ENCODE measurements around the gene NOP56. TPM values are rescaled to one million over a fixed set of nuclear protein-coding genes. Genes with fewer than 3 reads are reported as not detected.

The NOP56 gene
- total and polyA plus RNA-seq, 2 of the 8 experiments (the other 6 are each of a cell fraction or from before 2014, with no cell fraction given), result 391 to 677 TPM

DNA sequence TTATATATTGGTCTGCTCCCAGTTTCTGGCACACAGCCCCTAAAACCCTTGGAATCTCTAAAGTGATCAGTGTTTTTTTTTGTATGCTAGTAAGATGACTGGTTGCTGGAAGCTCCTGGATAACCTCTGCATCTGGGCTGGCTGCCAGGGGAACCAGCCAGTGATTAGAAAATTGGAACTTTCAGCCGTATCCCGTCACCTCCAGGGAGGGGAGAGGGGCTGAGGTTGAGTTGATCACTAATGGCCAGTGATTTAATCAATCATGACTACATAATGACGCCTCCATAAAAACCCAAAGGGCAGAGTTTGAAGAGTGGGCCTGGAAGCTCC lies 48.0 kb upstream of the NOP56 start:
- no peak overlapping the region for H3K56ac ChIP-seq (replicated peaks; ENCODE audit: insufficient read length, low read depth, low read length)
- FAIRE-seq, result no peak

More for the DNA sequence above, 48.0 kb upstream of the NOP56 start:
- Histone ChIP-seq H3K4me2 (ENCODE audit: insufficient read depth in 1 of 2, low read depth in 2 of 2, low read length in 2 of 2) (no peak overlapping the region), H3K79me1 (ENCODE audit: low read depth, low read length) (no peaks in the 10 kb centered on the region), H3K27ac (ENCODE audit: low read depth, low read length) (no peak overlapping the region), H2AFZ (ENCODE audit: low read length) (no peak overlapping the region), H3K79me2 (ENCODE audit: control insufficient read depth in 1 of 2, insufficient read depth in 2 of 2, low read length in 2 of 2) (no peaks in the 10 kb centered on the region), H3K4me3 (ENCODE audit: extremely low read depth in 1 of 4, insufficient read depth in 2 of 4, low read depth in 3 of 4, low read length in 4 of 4) (no peak overlapping the region), H3K23me2 (ENCODE audit: low read depth, low read length) (no peaks in the 10 kb centered on the region), H2BK5ac (ENCODE audit: low read depth, low read length) (no peak overlapping the region), H3K36me3 (ENCODE audit: control insufficient read depth in 2 of 4, insufficient read depth in 4 of 4, low read length in 3 of 4) (no peaks in the 10 kb centered on the region; a peak in 1 of 8 replicates), H2BK12ac (ENCODE audit: low read depth, low read length) (no peak overlapping the region), H2AK5ac (ENCODE audit: low read depth, low read length) (no peak overlapping the region), H4K8ac (ENCODE audit: extremely low read depth, insufficient read depth, low read length) (no peak overlapping the region), H3K9ac (replicated peaks in 1 of 4; ENCODE audit: extremely low read depth in 1 of 4, low read depth in 3 of 4, low read length in 3 of 4) (no peak overlapping the region), H2BK20ac (ENCODE audit: low read length) (no peak overlapping the region), H2BK120ac (replicated peaks; ENCODE audit: low read depth, low read length) (no peak overlapping the region), H2BK15ac (ENCODE audit: low read length) (no peak overlapping the region), H4K91ac (replicated peaks; ENCODE audit: insufficient read length, low read length) (no peak overlapping the region), H3K4me1 (replicated peaks in 1 of 4; ENCODE audit: control insufficient read depth in 3 of 4, insufficient read depth in 4 of 4, low read length in 3 of 4) (no peaks in the 10 kb centered on the region; a peak in 1 of 7 replicates), H4K5ac (ENCODE audit: insufficient read length, low read depth, low read length) (no peak overlapping the region), H4K20me1 (replicated peaks in 1 of 2; ENCODE audit: control insufficient read depth in 1 of 2, insufficient read depth in 2 of 2, low read length in 2 of 2) (no peaks in the 10 kb centered on the region), H3K14ac (ENCODE audit: insufficient read length) (no peak overlapping the region), H3K18ac (ENCODE audit: extremely low read depth, low read length) (no peak overlapping the region), H3K4ac (replicated peaks; ENCODE audit: insufficient read length, low read depth, low read length) (no peak overlapping the region), H3K9me3 (ENCODE audit: insufficient read depth in 2 of 2, low read depth in 1 of 2, low read length in 1 of 2) (peaks cover 3 to 10% of the 10 kb centered on the region in 2 experiments; a peak in 3 of 4 replicates), H3K23ac (ENCODE audit: insufficient read length) (no peak overlapping the region), H3K27me3 (replicated peaks in 1 of 4; ENCODE audit: control insufficient read depth in 3 of 4, extremely low read depth in 1 of 4, insufficient read depth in 3 of 4, low read length in 3 of 4) (no peaks in the 10 kb centered on the region)
- TF ChIP-seq, protein P1, sequence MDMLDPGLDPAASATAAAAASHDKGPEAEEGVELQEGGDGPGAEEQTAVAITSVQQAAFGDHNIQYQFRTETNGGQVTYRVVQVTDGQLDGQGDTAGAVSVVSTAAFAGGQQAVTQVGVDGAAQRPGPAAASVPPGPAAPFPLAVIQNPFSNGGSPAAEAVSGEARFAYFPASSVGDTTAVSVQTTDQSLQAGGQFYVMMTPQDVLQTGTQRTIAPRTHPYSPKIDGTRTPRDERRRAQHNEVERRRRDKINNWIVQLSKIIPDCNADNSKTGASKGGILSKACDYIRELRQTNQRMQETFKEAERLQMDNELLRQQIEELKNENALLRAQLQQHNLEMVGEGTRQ (IDR thresholded peaks at IDR 0.05; ENCODE audit: low read length), result no peak
- TF ChIP-seq E2F6 (IDR thresholded peaks at IDR 0.05), result no peak
- TF ChIP-seq SUZ12 (IDR thresholded peaks at IDR 0.05; ENCODE audit: low read length), result no peak
- no peak for TF ChIP-seq TAF7 (optimal IDR thresholded peaks at IDR 0.05; ENCODE audit: borderline replicate concordance, low read depth, low read length)
- TF ChIP-seq ASH2L (IDR thresholded peaks at IDR 0.05; ENCODE audit: low read length), result no peak
- TF ChIP-seq RFX5 (IDR thresholded peaks at IDR 0.05; ENCODE audit: borderline replicate concordance, low read depth, low read length), result no peak
- TF ChIP-seq CHD1 (IDR thresholded peaks at IDR 0.05; ENCODE audit: low read depth, low read length), result no peak
- 83% methylated on average over 3 of the region's 3 CpGs; no CpG with 5 or more reads in 1 of the 2 experiments for WGBS, 2 experiments (ENCODE audit: extremely low coverage in 1 of 2, insufficient coverage in 1 of 2, insufficient read length in 1 of 2, insufficient replicate concordance in 2 of 2, low coverage in 1 of 2, low lambda C conversion rate in 2 of 2, missing lambda C conversion rate in 1 of 2)
- POLR2A ChIA-PET (ENCODE audit: partially characterized antibody), result no interaction called here
- CTCF ChIA-PET (ENCODE audit: partially characterized antibody), result interaction anchor here (0.7 kb wide), 1 partner anchor 80 kb away, joined by 3 read pairs; no protein-coding TSS in a partner anchor
- no peak for DNase-seq (ENCODE audit: low read depth in 1 of 2, low spot score in 2 of 2)
